ENCODE measurements around the gene GJA9. TPM values are rescaled to one million over a fixed set of nuclear protein-coding genes. Genes with fewer than 3 reads are reported as not detected.

GJA9 gene
- total RNA-seq, 6 experiments from 2014 or later, result not detected

GRCh38 chr1:38826262-38826661 is 55.1 kb downstream of the GJA9 start:
- WGBS (ENCODE audit: insufficient coverage, low coverage, low lambda C conversion rate, missing lambda C conversion rate), result 47% methylated on average over 3 of the region's 3 CpGs
- H3K27ac ChIP-seq, result no peak overlapping the region
- ATAC-seq (no peak), DNase-seq (no peak)
- H3K4me1 ChIP-seq, result no peaks in the 10 kb centered on the region
- H3K27me3 ChIP-seq, result no peaks in the 10 kb centered on the region
- H3K9me3 ChIP-seq, result no peaks in the 10 kb centered on the region
- H3K36me3 ChIP-seq, result no peaks in the 10 kb centered on the region
- TF ChIP-seq, protein P1, sequence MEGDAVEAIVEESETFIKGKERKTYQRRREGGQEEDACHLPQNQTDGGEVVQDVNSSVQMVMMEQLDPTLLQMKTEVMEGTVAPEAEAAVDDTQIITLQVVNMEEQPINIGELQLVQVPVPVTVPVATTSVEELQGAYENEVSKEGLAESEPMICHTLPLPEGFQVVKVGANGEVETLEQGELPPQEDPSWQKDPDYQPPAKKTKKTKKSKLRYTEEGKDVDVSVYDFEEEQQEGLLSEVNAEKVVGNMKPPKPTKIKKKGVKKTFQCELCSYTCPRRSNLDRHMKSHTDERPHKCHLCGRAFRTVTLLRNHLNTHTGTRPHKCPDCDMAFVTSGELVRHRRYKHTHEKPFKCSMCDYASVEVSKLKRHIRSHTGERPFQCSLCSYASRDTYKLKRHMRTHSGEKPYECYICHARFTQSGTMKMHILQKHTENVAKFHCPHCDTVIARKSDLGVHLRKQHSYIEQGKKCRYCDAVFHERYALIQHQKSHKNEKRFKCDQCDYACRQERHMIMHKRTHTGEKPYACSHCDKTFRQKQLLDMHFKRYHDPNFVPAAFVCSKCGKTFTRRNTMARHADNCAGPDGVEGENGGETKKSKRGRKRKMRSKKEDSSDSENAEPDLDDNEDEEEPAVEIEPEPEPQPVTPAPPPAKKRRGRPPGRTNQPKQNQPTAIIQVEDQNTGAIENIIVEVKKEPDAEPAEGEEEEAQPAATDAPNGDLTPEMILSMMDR (IDR thresholded peaks at IDR 0.05), result no peak
- no peak for TF ChIP-seq POLR2A (IDR thresholded peaks at IDR 0.05)
- intact Hi-C loops (cut with DNase I), result loop anchor here in 1 of 2 donors (10.0 kb wide), 1 partner anchor 791 kb away; no protein-coding TSS in a partner anchor
- H3K4me3 ChIP-seq, result no peak overlapping the region

Small RNA genes lying within 50 kb of the gene (small RNA-seq; reads per million reads assigned to genes)
- gene GJA9-MYCBP (0 reads per million in 2 experiments), gene RNU6-605P (0 reads per million in 2 experiments)

Other genes with a start within 250 kb of the GJA9 start
- gene RRAGC, start 21.8 kb downstream of the GJA9 start, total RNA-seq, result 10 to 100 TPM in 2 of 6 experiments, 1 to 10 TPM in 4; 7.6 to 16.5 (median 8.6) TPM
- gene MYCBP, start 8.2 kb downstream of the GJA9 start, total RNA-seq, result 10 to 100 TPM in 2 of 6 experiments, 1 to 10 TPM in 4; 6.0 to 14.4 (median 8.3) TPM
- gene RHBDL2, start 60.2 kb upstream of the GJA9 start, total RNA-seq, result under 1 TPM in 1 of 6 experiments, not detected in 5; 0.12 TPM
- 10 to 100 TPM; 18.9 to 37.3 (median 28.5) TPM for gene AKIRIN1, start 109.7 kb upstream of the GJA9 start, total RNA-seq
- gene NDUFS5, start 144.8 kb upstream of the GJA9 start, total RNA-seq, result 100 to 1,000 TPM in 2 of 6 experiments, 10 to 100 TPM in 4; 86.2 to 352 (median 90.0) TPM

Measured in right lobe of liver (tissue), 6 donors.